Osteoblast (primary cell): Measurements from ENCODE around the gene MIPOL1. TPM values are rescaled to one million over a fixed set of nuclear protein-coding genes. Genes with fewer than 3 reads are reported as not detected.

Experiments used
- DNase-seq: peaks from one replicate; pipeline ENCODE4 v3.0.0; 2011; ENCODE audit warnings: low spot score, mixed read lengths; ENCODE audit not compliant: insufficient read length; ENCODE audit errors: missing footprints
- H2AFZ ChIP-seq: 2 replicates; pipeline ENCODE4 v1.6.0; 2011; ENCODE audit warnings: mild to moderate bottlenecking, low read length
- H3K27ac ChIP-seq: 2 replicates; pipeline ENCODE4 v1.5.1; 2011; ENCODE audit warnings: mild to moderate bottlenecking, low read depth, low read length, moderate library complexity
- H3K27me3 ChIP-seq: 2 replicates; pipeline ENCODE4 v1.6.0; 2012; ENCODE audit warnings: mild to moderate bottlenecking, control low read depth, inconsistent platforms, low read length, moderate library complexity; ENCODE audit not compliant: insufficient read depth
- H3K36me3 ChIP-seq: 2 replicates; pipeline ENCODE4 v1.5.1; 2011; ENCODE audit warnings: mild to moderate bottlenecking, low read length, control low read depth, moderate library complexity; ENCODE audit not compliant: insufficient read depth
- H3K4me1 ChIP-seq: 2 replicates; pipeline ENCODE4 v1.5.1; 2011; ENCODE audit warnings: mild to moderate bottlenecking, low read length, control low read depth, moderate library complexity; ENCODE audit not compliant: insufficient read depth
- H3K4me2 ChIP-seq: 2 replicates; pipeline ENCODE4 v1.6.0; 2011; ENCODE audit warnings: mild to moderate bottlenecking, low read length; ENCODE audit not compliant: insufficient read depth
- H3K4me3 ChIP-seq: fragments of 200-600 bp; sonication (generic); 3 replicates; pipeline ENCODE4 v1.5.1; 2012; ENCODE audit warnings: mild to moderate bottlenecking, low read length, inconsistent platforms; ENCODE audit not compliant: insufficient read depth
- H3K79me2 ChIP-seq: 2 replicates; pipeline ENCODE4 v1.6.0; 2012; ENCODE audit warnings: mild to moderate bottlenecking, low read length, control low read depth, inconsistent platforms; ENCODE audit not compliant: insufficient read depth
- H3K9me3 ChIP-seq: 2 replicates; pipeline ENCODE4 v1.5.1; 2011; ENCODE audit warnings: low read depth, low read length, control low read depth
- H4K20me1 ChIP-seq: 2 replicates; pipeline ENCODE4 v1.6.0; 2012; ENCODE audit warnings: mild to moderate bottlenecking, low read length, control low read depth; ENCODE audit not compliant: insufficient read depth
- CTCF ChIP-seq: IDR thresholded peaks from 2 replicates; pipeline ENCODE4 v1.5.1; 2011; ENCODE audit warnings: mild to moderate bottlenecking, low read depth, low read length, moderate library complexity; ENCODE audit errors: extremely low read depth
- total RNA-seq: library from RNA; depleted of rRNA; stranded (reverse); fragments of >200 nt; gene quantifications from 2 replicates; pipeline ENCODE4 v1.2.3, GENCODE V29; 2012

MIPOL1 gene
- total RNA-seq, 1 donor = 9.0 TPM

GRCh38 chr14:37237094-37237493 lies 39.4 kb downstream of the MIPOL1 start:
- no peak for DNase-seq
- Histone ChIP-seq H3K4me1 (no peaks in the 10 kb centered on the region), H3K4me3 (no peak overlapping the region), H2AFZ (no peak overlapping the region), H3K36me3 (no peaks in the 10 kb centered on the region), H3K79me2 (no peaks in the 10 kb centered on the region), H4K20me1 (no peaks in the 10 kb centered on the region), H3K27ac (no peak overlapping the region), H3K4me2 (no peak overlapping the region), H3K27me3 (no peaks in the 10 kb centered on the region), H3K9me3 (no peaks in the 10 kb centered on the region)
- no peak for TF ChIP-seq CTCF

- Histone ChIP-seq H3K4me2 (no peak overlapping the region), H3K4me3 (no peak overlapping the region), H3K27ac (no peak overlapping the region)
Measured at GRCh38 chr14:37237735-37238200, 40.0 kb downstream of the MIPOL1 start.

GRCh38 chr14:37241198-37241597 lies 43.5 kb downstream of the MIPOL1 start:
- no peak overlapping the region for H3K4me3 ChIP-seq
- H3K79me2 ChIP-seq = no peaks in the 10 kb centered on the region
- H3K4me1 ChIP-seq = no peaks in the 10 kb centered on the region
- no peak overlapping the region for H3K27ac ChIP-seq
- no peak for DNase-seq
- no peaks in the 10 kb centered on the region for H3K36me3 ChIP-seq
- no peak for TF ChIP-seq CTCF
- H3K4me2 ChIP-seq = no peak overlapping the region
- H2AFZ ChIP-seq = no peak overlapping the region
- no peaks in the 10 kb centered on the region for H4K20me1 ChIP-seq
- H3K9me3 ChIP-seq = no peaks in the 10 kb centered on the region
- no peaks in the 10 kb centered on the region for H3K27me3 ChIP-seq

More at GRCh38 chr14:37237735-37238200, 40.0 kb downstream of the MIPOL1 start:
- Histone ChIP-seq H4K20me1 (no peaks in the 10 kb centered on the region), H3K79me2 (no peaks in the 10 kb centered on the region), H3K9me3 (no peaks in the 10 kb centered on the region), H3K4me1 (no peaks in the 10 kb centered on the region), H3K27me3 (no peaks in the 10 kb centered on the region), H2AFZ (no peak overlapping the region), H3K36me3 (no peaks in the 10 kb centered on the region)
- TF ChIP-seq CTCF = no peak
- DNase-seq = no peak

- no peak overlapping the region for H3K4me2 ChIP-seq
- H3K79me2 ChIP-seq = no peaks in the 10 kb centered on the region
- no peak overlapping the region for H2AFZ ChIP-seq
- no peaks in the 10 kb centered on the region for H4K20me1 ChIP-seq
- no peak for DNase-seq
- TF ChIP-seq CTCF = peak; percentile 72
- H3K4me3 ChIP-seq = no peak overlapping the region
- no peaks in the 10 kb centered on the region for H3K9me3 ChIP-seq
- H3K27me3 ChIP-seq = no peaks in the 10 kb centered on the region
- H3K36me3 ChIP-seq = no peaks in the 10 kb centered on the region
- no peaks in the 10 kb centered on the region for H3K4me1 ChIP-seq
- no peak overlapping the region for H3K27ac ChIP-seq
Measured at GRCh38 chr14:37246427-37246829, 48.7 kb downstream of the MIPOL1 start.
